Stimulated activated naive CD8-positive, alpha-beta T cell treated with anti-CD3 and anti-CD28 coated beads, Interleukin-15, amount 100 ng/mL, for 72 hours (primary cell): Measurements from ENCODE around the gene GNPDA1.

ENCODE experiments used
- ATAC-seq: fragments of 150-1000 bp; cut with Tn5 transposase; 2 replicates; pipeline ENCODE4 v1.10.0; 2021; ENCODE audit warnings: mild to moderate bottlenecking, moderate library complexity
- DNase-seq, 2 donors: peaks; one replicate each; pipeline ENCODE4 v3.0.0; 2021 to 2022
- H3K27ac Mint-ChIP-seq, 2 donors: one replicate each; pipeline ENCODE4 v1.8.0; 2022; ENCODE audit warnings: mild to moderate bottlenecking in 2 of 2, mixed read lengths in 2 of 2, moderate library complexity in 2 of 2
- H3K27me3 Mint-ChIP-seq: one replicate; pipeline ENCODE4 v1.8.0; 2022; ENCODE audit warnings: mixed read lengths
- H3K4me1 Mint-ChIP-seq: one replicate; pipeline ENCODE4 v1.8.0; 2022; ENCODE audit warnings: mild to moderate bottlenecking, mixed read lengths
- H3K4me3 Mint-ChIP-seq, 2 donors: one replicate each; pipeline ENCODE4 v1.8.0; 2022; ENCODE audit warnings: mild to moderate bottlenecking in 2 of 2, mixed read lengths in 2 of 2, moderate library complexity in 1 of 2
- H3K9me3 Mint-ChIP-seq, 2 donors: one replicate each; pipeline ENCODE4 v1.8.0; 2022; ENCODE audit warnings: mixed read lengths in 2 of 2

The GNPDA1 gene

GRCh38 chr5:141978389-141978788, 34.4 kb downstream of the GNPDA1 start:
- DNase-seq (no peak), ATAC-seq (no peak)
- no peaks in the 10 kb centered on the region for H3K27me3 Mint-ChIP-seq
- H3K9me3 Mint-ChIP-seq, result no peaks in the 10 kb centered on the region
- H3K4me3 Mint-ChIP-seq, result no peak overlapping the region
- H3K4me1 Mint-ChIP-seq, result peaks cover 23% of the 10 kb centered on the region
- no peak overlapping the region for H3K27ac Mint-ChIP-seq

- ATAC-seq (no peak), DNase-seq (no peak)
- no peak overlapping the region for H3K4me3 Mint-ChIP-seq
- no peak overlapping the region for H3K27ac Mint-ChIP-seq
- H3K9me3 Mint-ChIP-seq, result no peaks in the 10 kb centered on the region
- H3K4me1 Mint-ChIP-seq, result peaks cover 32% of the 10 kb centered on the region
- no peaks in the 10 kb centered on the region for H3K27me3 Mint-ChIP-seq
Measured at GRCh38 chr5:141976176-141976575, 36.7 kb downstream of the GNPDA1 start.

GRCh38 chr5:141973871-141974595, 38.8 kb downstream of the GNPDA1 start:
- peaks cover 50% of the 10 kb centered on the region for H3K4me1 Mint-ChIP-seq
- H3K4me3 Mint-ChIP-seq, result peak overlapping the region; percentile 49 to 61
- peak overlapping the region; percentile 88 to 89 for H3K27ac Mint-ChIP-seq

GRCh38 chr5:141969783-141970771, 42.8 kb downstream of the GNPDA1 start:
- peaks cover 53% of the 10 kb centered on the region for H3K4me1 Mint-ChIP-seq
- ATAC-seq (no peak), DNase-seq (no peak)
- no peaks in the 10 kb centered on the region for H3K9me3 Mint-ChIP-seq
- no peaks in the 10 kb centered on the region for H3K27me3 Mint-ChIP-seq
- peak overlapping the region; percentile 95 to 97 for H3K4me3 Mint-ChIP-seq
- peak overlapping the region; percentile 97 for H3K27ac Mint-ChIP-seq

More at GRCh38 chr5:141973871-141974595, 38.8 kb downstream of the GNPDA1 start:
- DNase-seq (no peak), ATAC-seq (peak; percentile 21)
- no peaks in the 10 kb centered on the region for H3K9me3 Mint-ChIP-seq
- H3K27me3 Mint-ChIP-seq, result no peaks in the 10 kb centered on the region

GRCh38 chr5:141968914-141969608, 43.8 kb downstream of the GNPDA1 start, which contains the start of gene RNF14:
TSS of gene RNF14 (plus strand) at chr5:141969105. CDS start at chr5:141973589, 4,484 bp downstream.
- Mint-ChIP-seq H3K27ac (peak within 1 kb of the TSS; percentile 97), H3K4me3 (peak within 1 kb of the TSS; percentile 95 to 97), H3K27me3 (no peaks in the 10 kb centered on the region), H3K9me3 (no peaks in the 10 kb centered on the region), H3K4me1 (peaks cover 43% of the 10 kb centered on the region)
- peak; percentile 97 for ATAC-seq
- DNase-seq, result peak; percentile 97

GRCh38 chr5:141966963-141967333, 45.9 kb downstream of the GNPDA1 start:
- H3K4me3 Mint-ChIP-seq, result no peak overlapping the region
- no peaks in the 10 kb centered on the region for H3K27me3 Mint-ChIP-seq
- DNase-seq (no peak), ATAC-seq (no peak)
- no peaks in the 10 kb centered on the region for H3K9me3 Mint-ChIP-seq
- peaks cover 32% of the 10 kb centered on the region for H3K4me1 Mint-ChIP-seq
- H3K27ac Mint-ChIP-seq, result no peak overlapping the region

- H3K4me3 Mint-ChIP-seq, result no peak overlapping the region
Measured at GRCh38 chr5:141966275-141966962, 46.4 kb downstream of the GNPDA1 start.

GRCh38 chr5:141965071-141965470, 47.8 kb downstream of the GNPDA1 start:
- no peak for ATAC-seq
- Mint-ChIP-seq H3K27me3 (no peaks in the 10 kb centered on the region), H3K4me3 (no peak overlapping the region), H3K9me3 (no peaks in the 10 kb centered on the region), H3K4me1 (peaks cover 34% of the 10 kb centered on the region), H3K27ac (no peak overlapping the region)
- DNase-seq, result no peak

More at GRCh38 chr5:141966275-141966962, 46.4 kb downstream of the GNPDA1 start:
- peaks cover 31% of the 10 kb centered on the region for H3K4me1 Mint-ChIP-seq
- peak overlapping the region in 1 of 2 donors; percentile 69 for H3K27ac Mint-ChIP-seq
- ATAC-seq (no peak), DNase-seq (no peak)
- H3K9me3 Mint-ChIP-seq, result no peaks in the 10 kb centered on the region
- H3K27me3 Mint-ChIP-seq, result no peaks in the 10 kb centered on the region

GRCh38 chr5:141963701-141964100, 49.1 kb downstream of the GNPDA1 start:
- no peak for ATAC-seq

GRCh38 chr5:141961466-141961865, 51.4 kb downstream of the GNPDA1 start:
- no peaks in the 10 kb centered on the region for H3K27me3 Mint-ChIP-seq

More at GRCh38 chr5:141963701-141964100, 49.1 kb downstream of the GNPDA1 start:
- no peak overlapping the region for H3K4me3 Mint-ChIP-seq
- no peaks in the 10 kb centered on the region for H3K9me3 Mint-ChIP-seq
- DNase-seq, result no peak
- H3K4me1 Mint-ChIP-seq, result peaks cover 37% of the 10 kb centered on the region
- no peaks in the 10 kb centered on the region for H3K27me3 Mint-ChIP-seq
- no peak overlapping the region for H3K27ac Mint-ChIP-seq

GRCh38 chr5:141960449-141961323, 52.1 kb downstream of the GNPDA1 start:
- H3K4me3 Mint-ChIP-seq, result peak overlapping the region; percentile 28 to 34
- peak; percentile 89 for ATAC-seq

More at GRCh38 chr5:141961466-141961865, 51.4 kb downstream of the GNPDA1 start:
- Mint-ChIP-seq H3K4me3 (no peak overlapping the region), H3K27ac (no peak overlapping the region), H3K4me1 (peaks cover 47% of the 10 kb centered on the region), H3K9me3 (no peaks in the 10 kb centered on the region)
- ATAC-seq (no peak), DNase-seq (no peak)

GRCh38 chr5:141960018-141960417, 52.8 kb downstream of the GNPDA1 start:
- peak; percentile 31 to 49 for DNase-seq
- Mint-ChIP-seq H3K27me3 (no peaks in the 10 kb centered on the region), H3K4me3 (no peak overlapping the region), H3K4me1 (peaks cover 47% of the 10 kb centered on the region), H3K9me3 (no peaks in the 10 kb centered on the region), H3K27ac (peak overlapping the region in 1 of 2 donors; percentile 13)
- peak; percentile 51 for ATAC-seq

More at GRCh38 chr5:141960449-141961323, 52.1 kb downstream of the GNPDA1 start:
- peak; percentile 87 to 89 for DNase-seq
- H3K4me1 Mint-ChIP-seq, result peaks cover 47% of the 10 kb centered on the region
- H3K27ac Mint-ChIP-seq, result peak overlapping the region; percentile 54 to 93
- no peaks in the 10 kb centered on the region for H3K27me3 Mint-ChIP-seq
- H3K9me3 Mint-ChIP-seq, result no peaks in the 10 kb centered on the region

GRCh38 chr5:141958546-141959172, 54.2 kb downstream of the GNPDA1 start:
- Mint-ChIP-seq H3K4me3 (peak overlapping the region; percentile 22 to 90), H3K27me3 (no peaks in the 10 kb centered on the region), H3K4me1 (peaks cover 47% of the 10 kb centered on the region), H3K9me3 (no peaks in the 10 kb centered on the region), H3K27ac (peak overlapping the region; percentile 2 to 97)
- DNase-seq, result peak in 1 of 2 donors; percentile 19
- ATAC-seq, result peak; percentile 34
